ENCODE measurements around the gene ZNF497.

Gene ZNF497

GRCh38 chr19:58305932-58306323 is 56.6 kb downstream of the ZNF497 start:
- peak in 1 of 2 donors; percentile 31 for DNase-seq

GRCh38 chr19:58305065-58305931 is 57.3 kb downstream of the ZNF497 start, which contains the start of gene ERVK3-1:
Gene ERVK3-1, plus strand, starts transcription at chr19:58305377. Its CDS starts 6,792 bp downstream, at chr19:58312169.
- DNase-seq = peak; percentile 96 to 97

- DNase-seq = no peak
Observed at GRCh38 chr19:58304748-58305064, 57.8 kb downstream of the ZNF497 start.
